Subcutaneous adipose tissue (tissue), 4 donors: ENCODE measurements around the gene ANKRD45. TPM values are rescaled to one million over a fixed set of nuclear protein-coding genes. Genes with fewer than 3 reads are reported as not detected.

ENCODE experiments used
- CTCF ChIP-seq: fragments of 450-650 bp; IDR thresholded peaks from one replicate; pipeline ENCODE4 v1.5.1; 2016; ENCODE audit warnings: low read depth, mild to moderate bottlenecking, control low read depth, antibody characterized with exemption, moderate library complexity
- total RNA-seq, 4 donors: library from RNA; depleted of rRNA; stranded (reverse); fragments of >200 nt; gene quantifications; one replicate each; pipeline ENCODE4 v1.1.0, GENCODE V29; 2016

The ANKRD45 gene
- total RNA-seq, 4 donors from 2014 or later = 0.34 TPM; not detected in 3

- TF ChIP-seq CTCF = no peak
Observed at GRCh38 chr1:173702736-173703135, 33.1 kb upstream of the ANKRD45 start.

- TF ChIP-seq CTCF = no peak
Observed at GRCh38 chr1:173693238-173693637, 23.6 kb upstream of the ANKRD45 start.

- TF ChIP-seq CTCF = no peak
Observed at GRCh38 chr1:173688300-173688699, 18.6 kb upstream of the ANKRD45 start.

GRCh38 chr1:173682184-173682583 lies 12.5 kb upstream of the ANKRD45 start:
- TF ChIP-seq CTCF = no peak

- TF ChIP-seq CTCF = no peak
Observed at GRCh38 chr1:173666646-173667045, 3.0 kb downstream of the ANKRD45 start.

GRCh38 chr1:173663159-173663558 lies 6.5 kb downstream of the ANKRD45 start:
- TF ChIP-seq CTCF = no peak

- no peak for TF ChIP-seq CTCF
Observed at GRCh38 chr1:173661763-173662162, 7.9 kb downstream of the ANKRD45 start.

- TF ChIP-seq CTCF = no peak
Observed at GRCh38 chr1:173661271-173661670, 8.4 kb downstream of the ANKRD45 start.
